Effector memory CD8-positive, alpha-beta T cell (primary cell): ENCODE data around the gene TXNDC11.

Experiments
- ATAC-seq: fragments of 150-1000 bp; cut with Tn5 transposase; replicated peaks from 2 replicates; pipeline ENCODE4 v1.10.0; 2021; ENCODE audit warnings: mild to moderate bottlenecking, moderate library complexity
- DNase-seq, 3 experiments: peaks; one replicate each; pipeline ENCODE4 v3.0.0; 2021
- H3K27ac Mint-ChIP-seq, 2 donors: one replicate each; pipeline ENCODE4 v1.8.0; 2022; ENCODE audit warnings: mild to moderate bottlenecking in 2 of 2, mixed read lengths in 2 of 2, moderate library complexity in 2 of 2
- H3K27me3 Mint-ChIP-seq, 2 donors: one replicate each; pipeline ENCODE4 v1.8.0; 2022; ENCODE audit warnings: mixed read lengths in 2 of 2
- H3K36me3 Mint-ChIP-seq: one replicate; pipeline ENCODE4 v1.8.0; 2022; ENCODE audit warnings: mild to moderate bottlenecking, moderate library complexity, mixed read lengths; ENCODE audit not compliant: insufficient read depth
- H3K4me1 Mint-ChIP-seq, 2 donors: one replicate each; pipeline ENCODE4 v1.8.0; 2022; ENCODE audit warnings: low read depth in 2 of 2, mixed read lengths in 2 of 2
- H3K4me3 Mint-ChIP-seq, 2 donors: one replicate each; pipeline ENCODE4 v1.8.0; 2022; ENCODE audit warnings: mild to moderate bottlenecking in 2 of 2, mixed read lengths in 2 of 2, moderate library complexity in 2 of 2
- H3K9me3 Mint-ChIP-seq, 2 donors: one replicate each; pipeline ENCODE4 v1.8.0; 2022; ENCODE audit warnings: mixed read lengths in 2 of 2

Gene TXNDC11

DNA sequence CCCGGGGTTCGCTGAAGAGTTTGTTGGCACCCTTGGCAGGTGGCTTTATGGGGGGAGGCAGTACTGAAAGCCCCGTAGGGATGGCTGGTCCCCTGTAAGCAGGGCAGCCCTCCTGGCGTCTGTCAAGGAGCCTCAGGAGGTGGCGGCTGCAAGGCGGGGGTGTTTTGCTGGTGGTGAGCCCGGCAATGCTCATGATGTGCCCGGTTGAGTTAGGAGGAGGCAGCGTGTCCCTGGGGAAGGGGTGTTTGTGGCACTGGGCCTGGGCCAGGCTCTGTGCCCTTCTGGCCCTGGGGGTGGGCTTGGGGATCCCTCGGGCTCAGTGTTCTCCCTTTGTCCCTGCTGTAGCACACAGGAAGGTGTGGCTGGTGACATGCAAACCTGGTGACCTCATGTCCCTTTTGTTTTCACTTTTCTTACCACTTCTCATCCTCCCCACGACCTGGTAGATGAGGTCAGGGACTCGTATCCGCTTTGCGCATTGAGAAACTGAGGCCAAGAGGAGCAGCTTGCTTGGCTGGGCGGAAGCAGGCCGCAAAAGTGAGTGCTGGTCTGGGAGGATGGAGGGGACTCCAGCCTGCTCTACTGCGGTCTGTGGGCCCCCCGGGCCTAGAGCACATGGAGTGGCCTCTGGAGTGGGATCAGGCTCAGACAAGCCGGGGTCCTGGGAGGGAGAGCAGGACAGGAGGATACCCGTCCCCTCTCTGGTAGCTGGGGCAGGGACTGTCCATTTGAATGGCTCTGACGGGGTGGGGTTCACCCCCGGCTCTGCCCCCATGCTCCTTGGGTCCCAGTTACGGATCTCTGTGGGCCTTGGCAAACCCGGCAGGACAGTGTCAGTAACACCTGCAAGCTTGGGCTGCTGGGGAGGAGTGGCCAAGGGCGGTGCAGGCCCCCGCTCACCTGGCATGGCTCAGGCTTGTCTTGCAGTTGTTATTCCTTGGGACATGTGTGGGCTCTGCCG is 72.2 kb downstream of the TXNDC11 start:
- peaks cover 30 to 43% of the 10 kb centered on the region in 2 donors for H3K4me1 Mint-ChIP-seq
- no peaks in the 10 kb centered on the region for H3K27me3 Mint-ChIP-seq
- H3K9me3 Mint-ChIP-seq = no peaks in the 10 kb centered on the region
- H3K36me3 Mint-ChIP-seq = peaks cover 35% of the 10 kb centered on the region
- peak overlapping the region in 1 of 2 donors; percentile 80 for H3K27ac Mint-ChIP-seq
- peak overlapping the region; percentile 70 to 76 for H3K4me3 Mint-ChIP-seq
- DNase-seq (no peak), ATAC-seq (peak; percentile 15)

- Mint-ChIP-seq H3K4me1 (peaks cover 36 to 47% of the 10 kb centered on the region in 2 donors), H3K27ac (no peak overlapping the region), H3K27me3 (no peaks in the 10 kb centered on the region), H3K9me3 (no peaks in the 10 kb centered on the region), H3K36me3 (peaks cover 28% of the 10 kb centered on the region), H3K4me3 (peak overlapping the region; percentile 70 to 76)
- no peak for DNase-seq
- ATAC-seq = no peak
Observed at GRCh38 chr16:11669380-11670146, 73.1 kb downstream of the TXNDC11 start.

GRCh38 chr16:11668623-11669379 is 73.9 kb downstream of the TXNDC11 start:
- Mint-ChIP-seq H3K27ac (no peak overlapping the region), H3K9me3 (no peaks in the 10 kb centered on the region), H3K4me3 (peak overlapping the region; percentile 70 to 76), H3K36me3 (peaks cover 24% of the 10 kb centered on the region), H3K27me3 (no peaks in the 10 kb centered on the region), H3K4me1 (peaks cover 42 to 48% of the 10 kb centered on the region in 2 donors)
- DNase-seq (peak in 1 of 3 experiments; percentile 26), ATAC-seq (peak; percentile 8)

DNA sequence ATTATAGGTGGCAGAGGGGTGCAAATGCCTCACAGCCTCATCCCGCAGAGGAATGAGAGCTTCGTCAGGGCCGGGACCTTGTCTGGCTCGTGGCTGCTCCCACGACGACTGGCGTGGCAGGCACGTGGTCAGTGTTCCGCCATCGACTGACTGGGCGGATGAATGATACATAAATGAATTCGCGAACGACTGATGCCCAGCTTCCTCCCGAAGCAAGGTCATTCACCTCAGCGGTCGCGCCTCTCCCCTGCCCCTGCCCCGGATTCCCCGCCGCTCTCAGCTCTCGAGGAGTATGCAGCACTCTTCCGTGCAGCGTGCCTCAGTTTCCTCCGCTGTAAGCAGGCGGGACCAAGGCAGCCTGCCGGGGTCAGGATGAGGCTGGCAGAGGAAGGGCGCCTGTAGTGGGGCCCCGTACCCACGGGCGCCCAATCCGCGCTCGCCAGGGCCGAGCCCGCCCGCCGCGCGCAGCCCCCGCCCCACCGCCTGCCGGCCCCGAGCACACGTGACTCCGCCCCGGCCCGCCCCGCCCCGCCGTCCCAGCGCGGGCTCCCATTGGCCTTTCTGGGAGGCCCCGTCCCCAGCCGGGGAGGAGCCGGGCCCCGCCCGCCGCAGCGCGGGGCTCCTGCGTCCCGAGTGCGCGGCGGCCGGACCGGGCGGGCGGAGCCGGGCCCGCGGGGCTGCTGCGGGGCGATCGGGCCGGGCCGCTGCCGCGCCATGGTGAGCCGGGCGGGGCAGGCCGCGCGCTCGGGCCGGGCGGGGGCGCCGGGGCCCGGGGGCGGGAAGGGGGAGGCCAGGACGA is 74.6 kb downstream of the TXNDC11 start, which contains the start of gene SNN:
Gene SNN, plus strand, starts transcription at position 632 of the 799 bp plus-strand sequence. CDS start 7,605 bp downstream, outside the sequence.
- DNase-seq (peak; percentile 75 to 81 (median 77)), ATAC-seq (peak; percentile 90)
- Mint-ChIP-seq H3K36me3 (peaks cover 24% of the 10 kb centered on the region), H3K4me3 (peak within 1 kb of the TSS; percentile 70 to 76), H3K4me1 (peaks cover 41 to 46% of the 10 kb centered on the region in 2 donors), H3K27me3 (no peaks in the 10 kb centered on the region), H3K27ac (no peak within 1 kb of the TSS), H3K9me3 (no peaks in the 10 kb centered on the region)

DNA sequence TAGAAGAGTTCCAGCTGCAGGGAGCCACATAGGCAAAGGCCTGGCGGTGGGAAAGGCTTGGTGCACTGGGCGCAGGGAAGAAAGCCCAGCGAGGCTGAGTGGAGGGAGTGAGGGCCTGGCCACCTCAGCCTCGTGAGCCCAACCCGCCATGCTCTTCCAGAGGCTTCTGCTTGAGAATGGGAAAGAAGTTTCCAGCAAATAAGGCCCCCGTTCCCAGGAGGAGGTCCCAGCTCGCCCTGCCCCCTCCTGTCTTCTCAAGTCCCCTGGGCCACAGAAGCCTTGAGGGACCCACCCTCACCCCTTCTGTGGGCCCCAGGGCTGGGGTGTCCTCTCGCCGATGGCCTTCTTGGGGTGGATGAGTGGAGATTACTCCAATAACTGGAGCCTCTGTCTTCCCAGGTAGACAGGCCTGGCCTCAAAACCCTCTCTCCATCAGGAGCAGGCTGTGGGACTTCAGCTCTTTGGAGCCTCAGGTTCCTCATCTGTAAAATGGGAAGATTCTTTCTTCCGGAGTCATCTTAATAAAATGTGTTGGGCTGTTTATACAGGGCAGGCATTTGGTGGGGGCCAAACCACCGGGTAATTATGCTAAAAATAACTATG is 75.3 kb downstream of the TXNDC11 start:
- no peak for DNase-seq
- Mint-ChIP-seq H3K27ac (no peak overlapping the region), H3K9me3 (no peaks in the 10 kb centered on the region), H3K36me3 (peaks cover 24% of the 10 kb centered on the region), H3K4me3 (peak overlapping the region; percentile 69 to 70), H3K27me3 (no peaks in the 10 kb centered on the region), H3K4me1 (peaks cover 34 to 39% of the 10 kb centered on the region in 2 donors)
- ATAC-seq = no peak

- ATAC-seq (no peak), DNase-seq (no peak)
- Mint-ChIP-seq H3K36me3 (peaks cover 14% of the 10 kb centered on the region), H3K9me3 (no peaks in the 10 kb centered on the region), H3K27me3 (no peaks in the 10 kb centered on the region), H3K4me3 (peak overlapping the region; percentile 69 to 70), H3K27ac (peak overlapping the region in 1 of 2 donors; percentile 13), H3K4me1 (peaks cover 29 to 34% of the 10 kb centered on the region in 2 donors)
Observed at GRCh38 chr16:11666103-11667055, 76.3 kb downstream of the TXNDC11 start.

DNA sequence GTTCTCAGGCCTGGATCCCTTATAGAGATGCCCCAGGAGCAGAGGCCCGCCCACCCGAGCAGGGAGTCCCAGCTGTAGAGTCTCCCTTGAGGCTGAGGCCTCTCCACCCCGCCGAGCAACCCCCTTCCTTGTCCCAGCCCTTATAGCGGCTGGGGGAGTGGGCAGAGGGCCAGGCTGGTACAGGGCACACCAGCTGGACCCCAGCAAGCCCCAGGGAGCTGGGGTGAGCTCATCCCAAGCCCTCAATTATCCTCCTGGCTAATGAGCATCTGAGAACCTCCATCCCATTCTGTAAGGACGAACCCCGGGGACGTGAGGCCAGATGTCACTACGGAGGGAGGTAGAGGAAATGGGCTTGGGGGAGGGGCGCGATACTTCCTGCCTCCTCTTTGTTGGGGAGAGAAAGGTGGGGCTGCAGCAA is 77.6 kb downstream of the TXNDC11 start:
- Mint-ChIP-seq H3K36me3 (peaks cover 7% of the 10 kb centered on the region), H3K9me3 (no peaks in the 10 kb centered on the region), H3K27me3 (peaks cover 0 to 6% of the 10 kb centered on the region in 2 donors), H3K27ac (no peak overlapping the region), H3K4me3 (peak overlapping the region; percentile 47 to 48), H3K4me1 (peaks cover 21% of the 10 kb centered on the region in 2 donors)
- ATAC-seq = no peak
- DNase-seq = no peak

DNA sequence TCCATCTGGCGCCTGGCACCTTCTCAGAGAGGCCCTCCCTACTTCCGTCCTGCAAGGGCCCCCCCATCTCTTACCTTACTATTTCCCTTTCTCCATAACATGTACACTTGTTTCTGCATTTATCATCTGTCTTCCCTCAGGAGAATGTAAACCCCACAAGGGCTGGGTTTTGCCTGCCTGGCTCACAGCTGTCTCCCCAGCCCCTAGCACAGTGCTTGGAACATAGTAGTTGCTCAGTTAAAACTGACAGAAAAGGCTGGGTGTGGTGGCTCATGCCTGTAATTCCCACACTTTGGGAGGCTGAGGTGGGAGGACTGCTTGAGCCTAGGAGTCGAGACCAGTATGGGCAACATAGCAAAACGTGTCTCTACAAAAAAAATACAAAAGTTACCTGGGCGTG is 80.1 kb downstream of the TXNDC11 start:
- Mint-ChIP-seq H3K27ac (no peak overlapping the region), H3K27me3 (peaks cover 0 to 6% of the 10 kb centered on the region in 2 donors), H3K4me1 (peaks cover 15 to 20% of the 10 kb centered on the region in 2 donors), H3K9me3 (no peaks in the 10 kb centered on the region), H3K36me3 (peaks cover 5% of the 10 kb centered on the region), H3K4me3 (no peak overlapping the region)
- DNase-seq (no peak), ATAC-seq (no peak)

- H3K4me1 Mint-ChIP-seq = peaks cover 9 to 15% of the 10 kb centered on the region in 2 donors
- H3K27me3 Mint-ChIP-seq = peaks cover 0 to 6% of the 10 kb centered on the region in 2 donors
- no peak overlapping the region for H3K27ac Mint-ChIP-seq
- H3K36me3 Mint-ChIP-seq = peaks cover 6% of the 10 kb centered on the region
- no peak for DNase-seq
- H3K9me3 Mint-ChIP-seq = no peaks in the 10 kb centered on the region
- H3K4me3 Mint-ChIP-seq = no peak overlapping the region
- no peak for ATAC-seq
Observed at GRCh38 chr16:11660565-11660964, 82.1 kb downstream of the TXNDC11 start.

DNA sequence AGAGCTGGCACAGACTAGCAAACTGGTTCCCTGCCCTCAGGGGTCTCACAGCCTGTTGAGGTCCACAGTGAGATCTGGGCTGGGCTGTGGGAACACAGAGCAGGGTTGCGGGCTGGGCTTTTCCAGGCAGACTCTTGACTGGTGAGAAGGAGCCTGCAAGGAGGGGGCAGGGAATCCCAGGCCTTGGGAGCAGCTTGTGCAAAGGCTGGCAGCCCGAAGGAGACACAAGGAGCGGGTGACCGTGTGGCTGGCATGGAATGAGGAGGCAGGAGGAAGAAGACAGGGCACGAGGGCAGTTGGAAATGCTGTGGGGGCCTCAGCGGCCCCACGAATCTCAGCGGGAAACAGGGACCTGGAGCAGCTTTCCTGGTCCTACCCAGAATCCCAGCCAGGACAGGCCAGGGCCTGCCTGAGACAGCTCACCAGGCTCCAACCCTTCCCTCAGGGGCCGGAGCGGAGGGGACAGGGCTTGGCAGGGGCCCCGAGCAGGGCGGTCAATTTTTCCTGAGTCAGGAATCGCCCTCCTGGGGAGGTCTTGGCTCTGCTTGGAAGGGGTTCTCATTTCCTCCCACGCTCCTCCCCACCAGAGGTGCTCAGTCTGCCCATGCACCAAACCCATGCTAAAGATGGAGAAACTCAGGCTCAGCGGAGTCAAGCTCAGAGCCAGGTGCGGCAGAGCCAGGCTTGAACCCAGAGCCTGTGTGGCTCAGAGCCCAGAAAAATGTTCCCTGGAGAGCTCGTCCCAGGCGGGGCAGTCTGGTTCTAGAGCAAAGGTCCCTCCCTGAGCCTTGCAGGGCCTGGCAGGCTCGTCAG is 83.6 kb downstream of the TXNDC11 start:
- no peak for DNase-seq
- Mint-ChIP-seq H3K4me3 (no peak overlapping the region), H3K9me3 (no peaks in the 10 kb centered on the region), H3K27me3 (peaks cover 0 to 6% of the 10 kb centered on the region in 2 donors), H3K4me1 (peaks cover 9 to 10% of the 10 kb centered on the region in 2 donors), H3K36me3 (peaks cover 6% of the 10 kb centered on the region), H3K27ac (no peak overlapping the region)
- no peak for ATAC-seq
